Adrenal gland (tissue), 5 donors: Measurements from ENCODE around the gene DAGLB.
"Not testable (repeated sequence)": the region's sequence is repeated elsewhere in the genome, so short reads cannot be mapped to it uniquely, and the experiment has no call there.

ENCODE experiments used
- POLR2A ChIP-seq, 2 donors: fragments of 450-650 bp; IDR thresholded peaks; one replicate each; pipeline ENCODE4 v1.6.1; 2017; ENCODE audit warnings: antibody characterized with exemption in 2 of 2, mild to moderate bottlenecking in 2 of 2, moderate library complexity in 1 of 2
- TF ChIP-seq, protein P1 (sequence below), 6 experiments: fragments of 450-650 bp in 4 of 6; fragments of 200-600 bp in 2 of 6; sonication (generic) in 1 of 6; IDR thresholded peaks; 1 replicate in 5 of 6; 2 replicates in 1 of 6; pipeline versions ENCODE4 v1.5.1 to v1.8.0; 2016 to 2021; ENCODE audit warnings: antibody characterized with exemption in 6 of 6, mild to moderate bottlenecking in 2 of 6, moderate library complexity in 1 of 6
- donor health status: DM: no; HTN: no; CAD: no.

DNA sequence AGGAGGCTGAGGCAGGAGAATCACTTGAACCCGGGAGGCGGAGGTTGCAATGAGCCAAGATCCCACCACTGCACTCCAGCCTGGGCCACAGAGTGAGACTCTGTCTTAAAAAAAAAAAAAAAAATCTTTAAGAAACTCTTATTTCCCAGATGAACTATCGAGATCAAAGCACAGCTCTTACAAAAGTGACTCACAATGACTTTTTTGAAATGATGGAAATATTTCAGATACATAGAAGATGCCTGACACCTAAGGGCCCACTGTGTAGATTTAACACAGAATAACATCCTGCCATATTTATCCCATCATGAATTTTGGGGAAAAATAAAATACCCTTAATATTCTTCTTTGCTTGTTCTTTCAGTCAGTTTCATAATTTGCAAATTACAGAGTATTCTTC, 10.9 kb upstream of the DAGLB start:
- TF ChIP-seq POLR2A (IDR thresholded peaks at IDR 0.05), result not testable (repeated sequence)
- TF ChIP-seq, protein P1, sequence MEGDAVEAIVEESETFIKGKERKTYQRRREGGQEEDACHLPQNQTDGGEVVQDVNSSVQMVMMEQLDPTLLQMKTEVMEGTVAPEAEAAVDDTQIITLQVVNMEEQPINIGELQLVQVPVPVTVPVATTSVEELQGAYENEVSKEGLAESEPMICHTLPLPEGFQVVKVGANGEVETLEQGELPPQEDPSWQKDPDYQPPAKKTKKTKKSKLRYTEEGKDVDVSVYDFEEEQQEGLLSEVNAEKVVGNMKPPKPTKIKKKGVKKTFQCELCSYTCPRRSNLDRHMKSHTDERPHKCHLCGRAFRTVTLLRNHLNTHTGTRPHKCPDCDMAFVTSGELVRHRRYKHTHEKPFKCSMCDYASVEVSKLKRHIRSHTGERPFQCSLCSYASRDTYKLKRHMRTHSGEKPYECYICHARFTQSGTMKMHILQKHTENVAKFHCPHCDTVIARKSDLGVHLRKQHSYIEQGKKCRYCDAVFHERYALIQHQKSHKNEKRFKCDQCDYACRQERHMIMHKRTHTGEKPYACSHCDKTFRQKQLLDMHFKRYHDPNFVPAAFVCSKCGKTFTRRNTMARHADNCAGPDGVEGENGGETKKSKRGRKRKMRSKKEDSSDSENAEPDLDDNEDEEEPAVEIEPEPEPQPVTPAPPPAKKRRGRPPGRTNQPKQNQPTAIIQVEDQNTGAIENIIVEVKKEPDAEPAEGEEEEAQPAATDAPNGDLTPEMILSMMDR (IDR thresholded peaks at IDR 0.05), result not testable (repeated sequence)
